ENCODE data around the gene GIT1.
A peak's percentile ranks its signal among the peaks of the same experiment; 100 is the strongest.

Gene GIT1

GRCh38 chr17:29617125-29617480, 27.7 kb upstream of the GIT1 start:
- DNase-seq (ENCODE audit: extremely low spot score): peak; percentile 90
- CTCF ChIA-PET: interaction anchor here (0.5 to 7.0 kb wide), 83 partner anchors 9 to 668 kb away, joined by 3 to 172 read pairs (median 4); partner anchors contain the start of genes ABHD15, ANKRD13B, EFCAB5 and SSH2
- TF ChIP-seq CTCF (IDR thresholded peaks at IDR 0.05; ENCODE audit: control extremely low read depth, extremely low read depth, low read depth, missing control alignments): peak; percentile 92
- POLR2A ChIA-PET: interaction anchor here (0.5 to 1.0 kb wide), 4 partner anchors 22 to 106 kb away, joined by 3 to 6 read pairs (median 4); partner anchors contain the start of gene GIT1

GRCh38 chr17:29616300-29617048, 27.0 kb upstream of the GIT1 start:
- TF ChIP-seq CTCF (IDR thresholded peaks at IDR 0.05; ENCODE audit: control extremely low read depth, extremely low read depth, low read depth, missing control alignments): no peak

GRCh38 chr17:29615492-29616299, 26.2 kb upstream of the GIT1 start:
- DNase-seq (ENCODE audit: extremely low spot score): peak; percentile 92
- TF ChIP-seq CTCF (IDR thresholded peaks at IDR 0.05; ENCODE audit: control extremely low read depth, extremely low read depth, low read depth, missing control alignments): no peak
- CTCF ChIA-PET: interaction anchor here (0.6 to 7.0 kb wide), 32 partner anchors 7 to 478 kb away, joined by 3 to 172 read pairs (median 7); partner anchors contain the start of genes ANKRD13B, GIT1, SSH2 and TP53I13
- POLR2A ChIA-PET: interaction anchor here (0.5 to 0.9 kb wide), 4 partner anchors 16 to 192 kb away, joined by 3 to 9 read pairs (median 4); no protein-coding TSS in a partner anchor

More at GRCh38 chr17:29616300-29617048, 27.0 kb upstream of the GIT1 start:
- ChIA-PET CTCF (interaction anchor here (0.5 to 7.0 kb wide), 76 partner anchors 8 to 669 kb away, joined by 3 to 172 read pairs (median 6); partner anchors contain the start of genes ANKRD13B, EFCAB5, GIT1 and SSH2), POLR2A (interaction anchor here (0.5 to 1.0 kb wide), 5 partner anchors 23 to 191 kb away, joined by 3 to 6 read pairs (median 4); partner anchors contain the start of gene GIT1)
- no peak for DNase-seq (ENCODE audit: extremely low spot score)

GRCh38 chr17:29615048-29615385, 25.6 kb upstream of the GIT1 start:
- ChIA-PET CTCF (interaction anchor here (0.8 to 7.0 kb wide), 20 partner anchors 11 to 470 kb away, joined by 3 to 172 read pairs (median 7); partner anchors contain the start of genes ANKRD13B, GIT1 and SSH2), POLR2A (interaction anchor here (0.5 to 0.9 kb wide), 3 partner anchors 16 to 193 kb away, joined by 3 to 9 read pairs (median 4); no protein-coding TSS in a partner anchor)
- DNase-seq (ENCODE audit: extremely low spot score): no peak
- no peak for TF ChIP-seq CTCF (IDR thresholded peaks at IDR 0.05; ENCODE audit: control extremely low read depth, extremely low read depth, low read depth, missing control alignments)

GRCh38 chr17:29614349-29615047, 25.1 kb upstream of the GIT1 start:
- POLR2A ChIA-PET: no interaction called here
- DNase-seq (ENCODE audit: extremely low spot score): no peak
- CTCF ChIA-PET: interaction anchor here (1.0 to 7.0 kb wide), 18 partner anchors 10 to 470 kb away, joined by 3 to 172 read pairs (median 7); partner anchors contain the start of genes ANKRD13B and GIT1
- no peak for TF ChIP-seq CTCF (IDR thresholded peaks at IDR 0.05; ENCODE audit: control extremely low read depth, extremely low read depth, low read depth, missing control alignments)

All from GM10248 (cell line).